Heart left ventricle (tissue), 16 donors: ENCODE results near the gene DOCK4. TPM values are rescaled to one million over a fixed set of nuclear protein-coding genes. Genes with fewer than 3 reads are reported as not detected.

Experiments
- ATAC-seq, 4 donors: fragments of 200-7000 bp; cut with Tn5 transposase; one replicate each; pipeline ENCODE4 v1.9.1; 2020 to 2022; ENCODE audit warnings: moderate library complexity in 4 of 4, mild to moderate bottlenecking in 3 of 4, moderate number of reproducible peaks in 1 of 4
- DNase-seq, 5 donors: peaks; one replicate each; pipeline ENCODE4 v3.0.0-alpha.2; 2020
- H3K27ac ChIP-seq, 12 donors: fragments of 200-600 bp; sonication (generic) in 4 of 12; one replicate each; pipeline versions ENCODE4 v1.5.0 to v1.8.0; 2016 to 2022; ENCODE audit warnings: mild to moderate bottlenecking in 2 of 12
- H3K27me3 ChIP-seq, 9 donors: fragments of 200-600 bp; sonication (generic) in 2 of 9; one replicate each; pipeline versions ENCODE4 v1.5.1 to v1.8.0; 2016 to 2022; ENCODE audit warnings: mild to moderate bottlenecking in 3 of 9
- H3K36me3 ChIP-seq, 9 donors: fragments of 200-600 bp; sonication (generic) in 2 of 9; one replicate each; pipeline versions ENCODE4 v1.5.0 to v1.8.0; 2018 to 2022; ENCODE audit warnings: mild to moderate bottlenecking in 2 of 9
- H3K4me1 ChIP-seq, 12 donors: fragments of 200-600 bp; sonication (generic) in 4 of 12; one replicate each; pipeline versions ENCODE4 v1.5.0 to v1.8.0; 2016 to 2022; ENCODE audit warnings: mild to moderate bottlenecking in 3 of 12
- H3K4me3 ChIP-seq, 12 donors: fragments of 200-600 bp; sonication (generic) in 4 of 12; one replicate each; pipeline versions ENCODE4 v1.5.0 to v1.8.0; 2017 to 2022; ENCODE audit warnings: mild to moderate bottlenecking in 9 of 12, moderate library complexity in 4 of 12
- H3K9me3 ChIP-seq, 12 donors: fragments of 200-600 bp; sonication (generic) in 4 of 12; one replicate each; pipeline versions ENCODE4 v1.5.0 to v1.8.0; 2016 to 2022; ENCODE audit warnings: mild to moderate bottlenecking in 1 of 12
- CTCF ChIP-seq, 12 donors: fragments of 200-600 bp; sonication (generic) in 4 of 12; IDR thresholded peaks; one replicate each; pipeline versions ENCODE4 v1.5.0 to v1.8.0; 2018 to 2022; ENCODE audit warnings: antibody characterized with exemption in 12 of 12, mild to moderate bottlenecking in 5 of 12
- POLR2A ChIP-seq, 2 donors: fragments of 450-650 bp; IDR thresholded peaks; one replicate each; pipeline ENCODE4 v1.6.1; 2017; ENCODE audit warnings: antibody characterized with exemption in 2 of 2, mild to moderate bottlenecking in 2 of 2, moderate library complexity in 2 of 2
- WGBS, 4 donors: extraction: QIAGEN DNeasy Blood & Tissue Kit in 2 of 4; methylation state at CpG; one replicate each; pipeline versions ENCODE4 v1.1.5 to v1.1.7; 2013 to 2018; 5-methylcytosine and 5-hydroxymethylcytosine counted together
- intact Hi-C, 10 donors: fragments of 100-400 bp; cut with DNase I; formaldehyde crosslinking; loops; one replicate each; pipeline versions ENCODE4 v1.11.1 to v1.14.2; 2022
- polyA plus RNA-seq, 2 donors: library from polyadenylated mRNA; stranded (reverse); fragments of 200-250 nt; gene quantifications; one replicate each; pipeline ENCODE4 v1.2.3, GENCODE V29; 2013
- total RNA-seq, 9 donors: library from RNA; depleted of rRNA in 2 of 9; stranded (reverse); fragments of >200 nt in 2 of 9; fragmentation: NEBNext Ultra II Directional in 3 of 9; extraction: Animal tissue kit (Norgen Biotek cat#: 25700) in 3 of 9; gene quantifications; one replicate each; pipeline versions ENCODE4 v1.1.0 to v1.2.4, GENCODE V29; 2016 to 2023
- donor health status: ischemic (EF 13 %, LVEDD 7.1; RV severe dilation, severe dysfunction).
- donor health status: healthy with polysubstance abuse.
- donor health status: DM: no; HTN: yes; CAD: no.
- donor health status: DM: no; HTN: no; CAD: no.
- donor health status: ischemic (EF 25% LVEDD 6.9; RV normal size, moderate dysfunction).
- donor health status: ischemic (EF 25% LVEDD 5.7; RV mildly dilated, moderate dysfunction).
- donor health status: healthy.
- donor health status: DM: yes; HTN: yes; CAD: no.
- donor health status: ischemic (EF 35%, LVEDD 5.7; RV mildly dilated, moderate dysfunction).
- donor health status: nonischemic (EF 11% LVEDD 7.7; RV severe dilation, severe dysfunction).
- donor health status: DM: yes; HTN: yes; CAD: no.
- donor health status: PGD.
- donor health status: ischemic (EF 29% LVEDD 5.4; RV normal size, mild dysfunction).
- donor health status: nonischemic (EF 23%, LVEDD 6.1; RV moderate dilation, normal function).

Gene DOCK4
- total and polyA plus RNA-seq, 11 donors = 5.1 to 40.8 (median 13.1) TPM

GRCh38 chr7:112215787-112216186 is 9.6 kb upstream of the DOCK4 start:
- WGBS, 4 donors = 83 to 89% (median 86%) methylated on average over 4 of the region's 4 CpGs
- H3K36me3 ChIP-seq = no peaks in the 10 kb centered on the region
- H3K4me1 ChIP-seq = peaks cover 0 to 44% (median 16%) of the 10 kb centered on the region in 12 donors
- H3K4me3 ChIP-seq = no peak overlapping the region
- no peaks in the 10 kb centered on the region for H3K9me3 ChIP-seq
- no peak for TF ChIP-seq POLR2A (IDR thresholded peaks at IDR 0.05)
- TF ChIP-seq CTCF (IDR thresholded peaks at IDR 0.05) = no peak
- H3K27me3 ChIP-seq = no peaks in the 10 kb centered on the region
- ATAC-seq (no peak), DNase-seq (no peak)
- intact Hi-C loops = loop anchor here in 1 of 10 donors (10.0 kb wide), 1 partner anchor 179 kb away; no protein-coding TSS in a partner anchor
- no peak overlapping the region for H3K27ac ChIP-seq

DNA sequence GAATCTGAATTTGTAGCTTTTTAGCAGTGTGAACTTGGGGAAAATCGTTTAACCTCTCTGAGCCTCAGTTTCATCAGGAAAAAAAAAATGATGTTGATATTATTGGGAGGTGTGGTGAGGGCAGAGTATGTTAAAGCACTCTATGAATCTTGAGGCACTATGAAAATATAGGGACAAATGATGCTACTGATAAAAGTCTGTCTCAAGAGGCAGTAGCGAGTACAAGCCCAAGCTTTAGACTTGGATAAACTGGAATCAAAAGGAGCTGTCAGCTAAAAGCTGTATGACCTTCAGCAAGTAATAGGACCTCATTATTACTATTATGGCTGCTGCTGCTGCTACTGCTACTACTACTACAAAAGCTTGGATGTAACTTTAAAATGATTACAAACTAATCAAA is 8.7 kb upstream of the DOCK4 start:
- intact Hi-C loops = loop anchor here in 1 of 10 donors (5.0 to 10.0 kb wide), 2 partner anchors 47 to 180 kb away; no protein-coding TSS in a partner anchor
- no peak overlapping the region for H3K27ac ChIP-seq
- TF ChIP-seq POLR2A (IDR thresholded peaks at IDR 0.05) = no peak
- no peak for TF ChIP-seq CTCF (IDR thresholded peaks at IDR 0.05)
- no peaks in the 10 kb centered on the region for H3K9me3 ChIP-seq
- DNase-seq (no peak), ATAC-seq (no peak)
- no peak overlapping the region for H3K4me3 ChIP-seq
- H3K27me3 ChIP-seq = no peaks in the 10 kb centered on the region
- 67 to 84% (median 77%) methylated on average over 2 of the region's 2 CpGs for WGBS, 4 donors
- peaks cover 0 to 46% (median 16%) of the 10 kb centered on the region in 12 donors for H3K4me1 ChIP-seq
- H3K36me3 ChIP-seq = no peaks in the 10 kb centered on the region

DNA sequence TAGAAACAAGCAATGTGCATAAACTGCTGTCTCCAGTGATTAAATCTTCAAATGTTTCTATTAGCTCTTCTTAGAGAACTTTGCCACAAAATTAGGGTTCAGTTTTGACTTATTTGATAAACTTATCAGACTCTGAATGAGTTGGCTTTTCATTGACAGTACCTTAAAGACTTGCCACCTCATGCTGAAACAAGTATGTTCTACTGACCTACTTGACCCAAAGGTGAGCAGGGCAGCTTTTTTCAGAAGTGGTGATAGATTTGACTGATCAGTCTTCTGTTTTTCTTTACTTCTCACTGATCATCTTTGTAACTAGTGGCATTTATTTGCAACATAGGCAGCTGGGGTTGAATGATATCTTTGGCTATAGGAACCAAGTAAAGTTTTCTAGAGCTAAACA is 8.1 kb upstream of the DOCK4 start:
- TF ChIP-seq POLR2A (IDR thresholded peaks at IDR 0.05) (no peak), CTCF (IDR thresholded peaks at IDR 0.05) (no peak)
- DNase-seq (no peak), ATAC-seq (no peak)
- peak overlapping the region in 1 of 12 donors; percentile 9 for H3K27ac ChIP-seq
- no peaks in the 10 kb centered on the region for H3K27me3 ChIP-seq
- H3K9me3 ChIP-seq = no peaks in the 10 kb centered on the region
- intact Hi-C loops = loop anchor here in 1 of 10 donors (5.0 to 10.0 kb wide), 2 partner anchors 48 to 181 kb away; no protein-coding TSS in a partner anchor
- no peaks in the 10 kb centered on the region for H3K36me3 ChIP-seq
- peaks cover 0 to 46% (median 16%) of the 10 kb centered on the region in 12 donors for H3K4me1 ChIP-seq
- no peak overlapping the region for H3K4me3 ChIP-seq

- Histone ChIP-seq H3K9me3 (no peaks in the 10 kb centered on the region), H3K27ac (peak overlapping the region in 1 of 12 donors; percentile 9), H3K36me3 (no peaks in the 10 kb centered on the region), H3K27me3 (no peaks in the 10 kb centered on the region), H3K4me1 (peaks cover 0 to 46% (median 16%) of the 10 kb centered on the region in 12 donors), H3K4me3 (no peak overlapping the region)
- ATAC-seq (no peak), DNase-seq (no peak)
- intact Hi-C loops = loop anchor here in 1 of 10 donors (5.0 to 10.0 kb wide), 2 partner anchors 49 to 181 kb away; no protein-coding TSS in a partner anchor
- 61 to 80% (median 77%) methylated on average over 1 of the region's 1 CpG for WGBS, 4 donors
- TF ChIP-seq CTCF (IDR thresholded peaks at IDR 0.05) (no peak), POLR2A (IDR thresholded peaks at IDR 0.05) (no peak)
Observed at GRCh38 chr7:112213735-112214134, 7.5 kb upstream of the DOCK4 start.
